Naive thymus-derived CD4-positive, alpha-beta T cell (primary cell): ENCODE results near the gene THRA. TPM values are rescaled to one million over a fixed set of nuclear protein-coding genes. Genes with fewer than 3 reads are reported as not detected.

Experiments used
- ATAC-seq: fragments of 150-1000 bp; cut with Tn5 transposase; 2 replicates; pipeline ENCODE4 v1.10.0; 2021; ENCODE audit warnings: mild to moderate bottlenecking, moderate library complexity
- CTCF ChIA-PET: fragments of 350-600 bp; sonication (Branson Sonifier 250); formaldehyde crosslinking; loops from one replicate; lab custom pipeline; 2021; ENCODE audit warnings: antibody characterized with exemption; lab: Charles Lee
- POLR2A ChIA-PET: fragments of 350-600 bp; sonication (Branson Sonifier 250); formaldehyde crosslinking; loops from one replicate; lab custom pipeline; 2021; ENCODE audit warnings: antibody characterized with exemption, inconsistent platforms; lab: Charles Lee
- DNase-seq, 9 donors: peaks; one replicate each; pipeline versions ENCODE4 v3.0.0 to v3.0.0-alpha.2; 2020 to 2022; ENCODE audit warnings: mixed read lengths in 1 of 9
- H3K27ac ChIP-seq: one replicate; pipeline ENCODE4 v1.7.0; 2013; ENCODE audit warnings: mild to moderate bottlenecking, low read depth, low read length, moderate library complexity
- H3K27me3 ChIP-seq, 2 donors: one replicate each; pipeline ENCODE4 v1.7.0; 2013; ENCODE audit warnings: low read length in 2 of 2, mild to moderate bottlenecking in 2 of 2, moderate library complexity in 2 of 2; ENCODE audit not compliant: control insufficient read depth in 2 of 2, insufficient read depth in 2 of 2
- H3K36me3 ChIP-seq, 3 experiments: 1 replicate in 2 of 3; 2 replicates in 1 of 3; pipeline ENCODE4 v1.7.0; 2013; ENCODE audit warnings: low read length in 3 of 3, mild to moderate bottlenecking in 3 of 3, moderate library complexity in 1 of 3; ENCODE audit not compliant: insufficient read depth in 3 of 3, control insufficient read depth in 2 of 3
- H3K4me1 ChIP-seq, 2 donors: one replicate each; pipeline ENCODE4 v1.7.0; 2013; ENCODE audit warnings: low read length in 2 of 2, mild to moderate bottlenecking in 2 of 2, moderate library complexity in 1 of 2; ENCODE audit not compliant: control insufficient read depth in 2 of 2, insufficient read depth in 2 of 2
- H3K4me3 ChIP-seq: 2 replicates; pipeline ENCODE4 v1.7.0; 2013; ENCODE audit warnings: mild to moderate bottlenecking, low read length
- H3K9me3 ChIP-seq, 3 experiments: 1 replicate in 2 of 3; 2 replicates in 1 of 3; pipeline ENCODE4 v1.7.0; 2013; ENCODE audit warnings: low read length in 3 of 3; ENCODE audit not compliant: control insufficient read depth in 2 of 3
- H3K27ac Mint-ChIP-seq, 9 donors: one replicate each; pipeline ENCODE4 v1.8.0; 2020 to 2022; ENCODE audit warnings: mixed read lengths in 9 of 9, mild to moderate bottlenecking in 8 of 9, moderate library complexity in 5 of 9, inconsistent platforms in 2 of 9
- H3K27me3 Mint-ChIP-seq, 5 donors: one replicate each; pipeline ENCODE4 v1.8.0; 2021 to 2022; ENCODE audit warnings: mixed read lengths in 5 of 5, mild to moderate bottlenecking in 1 of 5
- H3K36me3 Mint-ChIP-seq, 5 donors: one replicate each; pipeline ENCODE4 v1.8.0; 2020 to 2022; ENCODE audit warnings: mixed read lengths in 5 of 5, mild to moderate bottlenecking in 3 of 5, inconsistent platforms in 1 of 5
- H3K4me1 Mint-ChIP-seq, 7 donors: one replicate each; pipeline ENCODE4 v1.8.0; 2020 to 2022; ENCODE audit warnings: mixed read lengths in 7 of 7, mild to moderate bottlenecking in 3 of 7, inconsistent platforms in 1 of 7
- H3K4me3 Mint-ChIP-seq, 10 donors: one replicate each; pipeline ENCODE4 v1.8.0; 2020 to 2022; ENCODE audit warnings: mild to moderate bottlenecking in 10 of 10, mixed read lengths in 10 of 10, moderate library complexity in 6 of 10, inconsistent platforms in 2 of 10
- H3K9me3 Mint-ChIP-seq, 11 donors: one replicate each; pipeline ENCODE4 v1.8.0; 2020 to 2022; ENCODE audit warnings: mixed read lengths in 11 of 11, mild to moderate bottlenecking in 4 of 11, inconsistent platforms in 1 of 11, moderate library complexity in 1 of 11
- intact Hi-C, 2 donors: fragments of 100-400 bp; cut with micrococcal nuclease; formaldehyde crosslinking; loops; one replicate each; pipeline ENCODE4 v1.15.1; 2023
- polyA plus RNA-seq, 2 donors: library from polyadenylated mRNA; unstranded; fragments of 300-500 nt; fragmentation: Illumina TruSeq; gene quantifications; one replicate each; pipeline ENCODE4 v1.2.3, GENCODE V29; 2021
- total RNA-seq, 6 experiments: library from RNA in 5 of 6; stranded (reverse) in 5 of 6; gene quantifications; 1 replicate in 5 of 6; 2 replicates in 1 of 6; pipeline ENCODE4 v1.2.3 and lab custom pipeline; 2021 to 2026

The THRA gene
- total and polyA plus RNA-seq, 7 experiments from 2014 or later, result 3.2 to 55.9 (median 33.5) TPM

DNA sequence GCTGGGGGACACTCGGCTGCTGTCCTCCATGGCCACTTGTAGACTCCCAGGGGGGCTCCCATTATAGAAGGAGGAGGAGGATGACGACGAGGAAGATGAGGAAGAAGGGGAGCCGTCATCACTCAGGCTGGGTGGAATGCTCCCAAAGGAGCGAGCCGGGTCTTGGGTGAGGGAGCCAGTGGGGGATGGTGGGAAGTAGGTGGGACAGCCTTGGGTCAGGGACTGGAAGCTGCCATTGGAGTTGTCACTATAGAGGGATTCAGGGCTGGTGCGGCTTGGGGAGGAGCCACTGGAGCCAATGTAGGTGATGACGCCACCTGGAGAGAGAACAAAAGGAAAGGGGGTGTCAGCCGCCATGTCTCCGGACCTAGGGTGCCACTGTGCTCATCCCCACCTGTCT lies 34.3 kb downstream of the THRA start:
- peak overlapping the region; percentile 58 for H3K4me3 ChIP-seq
- peaks cover 0 to 42% (median 12%) of the 10 kb centered on the region in 3 experiments for H3K36me3 ChIP-seq
- DNase-seq (no peak), ATAC-seq (no peak)
- H3K27me3 ChIP-seq, result no peaks in the 10 kb centered on the region
- H3K9me3 ChIP-seq, result no peaks in the 10 kb centered on the region
- Mint-ChIP-seq H3K4me3 (peak overlapping the region; percentile 77 to 99 (median 84)), H3K27me3 (peaks cover 0 to 6% (median 0%) of the 10 kb centered on the region in 5 donors), H3K9me3 (peaks cover 0 to 8% (median 0%) of the 10 kb centered on the region in 11 donors), H3K4me1 (peaks cover 58 to 91% (median 79%) of the 10 kb centered on the region in 7 donors), H3K36me3 (peaks cover 14 to 42% (median 26%) of the 10 kb centered on the region in 5 donors), H3K27ac (peak overlapping the region; percentile 85 to 100 (median 95))
- intact Hi-C loops, result loop anchor here (2.0 to 5.0 kb wide), 2 partner anchors 22 to 190 kb away; partner anchors contain the start of gene CDC6 (in 1 of the 2)
- ChIA-PET CTCF (interaction anchor here (1.7 to 7.2 kb wide), 5 partner anchors 10 to 71 kb away, joined by 5 to 133 read pairs (median 29); no protein-coding TSS in a partner anchor), POLR2A (interaction anchor here (1.1 to 12.4 kb wide), 6 partner anchors 9 to 70 kb away, joined by 4 to 291 read pairs (median 34); partner anchors contain the start of gene THRA)
- peak overlapping the region; percentile 94 for H3K27ac ChIP-seq
- H3K4me1 ChIP-seq, result peaks cover 50 to 56% of the 10 kb centered on the region in 2 donors

DNA sequence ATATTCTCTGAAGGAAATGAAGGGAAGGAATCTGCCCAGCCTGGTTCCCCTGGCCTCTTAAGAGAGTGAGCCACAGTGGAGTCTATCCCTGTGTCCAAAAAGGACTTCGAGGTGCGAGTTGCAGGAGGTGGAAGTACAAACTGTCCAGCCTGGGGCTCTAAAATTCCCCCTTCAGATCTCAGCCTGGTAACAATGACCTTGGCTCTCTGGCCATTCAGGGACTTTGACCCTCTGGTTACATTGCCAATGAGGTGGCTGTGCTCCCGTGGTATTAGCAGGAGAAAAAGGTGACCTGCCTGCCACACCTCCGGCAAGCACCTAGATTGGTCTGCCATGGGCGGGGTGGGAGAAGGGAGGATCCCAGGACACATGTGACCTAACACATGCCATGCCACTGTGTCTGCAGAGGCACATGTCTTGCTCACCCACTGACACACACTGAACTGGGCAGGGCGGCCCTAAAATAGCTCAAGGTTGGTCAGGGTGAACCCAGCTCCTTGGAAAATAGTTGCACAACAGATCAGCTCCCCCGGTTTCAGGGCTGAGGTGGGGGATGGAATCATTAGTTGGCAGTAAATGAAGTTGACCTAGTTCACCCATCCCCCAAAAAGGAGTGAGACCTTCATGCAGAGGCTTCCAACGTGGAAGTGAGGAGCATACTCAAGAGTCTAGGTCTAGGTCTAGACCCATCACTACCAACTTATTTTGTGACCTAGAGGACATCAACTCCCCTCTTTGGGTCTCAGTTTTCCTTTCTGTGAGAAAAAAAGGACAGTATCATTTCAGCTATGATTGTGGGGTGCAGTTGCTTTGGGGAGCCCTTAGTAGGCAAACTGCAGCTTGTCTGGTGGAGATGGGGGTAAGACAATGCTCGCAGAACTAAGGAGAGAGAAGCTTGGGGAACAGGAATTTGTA lies 35.4 kb downstream of the THRA start:
- peaks cover 0 to 6% (median 0%) of the 10 kb centered on the region in 5 donors for H3K27me3 Mint-ChIP-seq
- intact Hi-C loops, result loop anchor here (2.0 to 5.0 kb wide), 4 partner anchors 23 to 221 kb away; partner anchors contain the start of genes CDC6 (in 1 of the 2) and WIPF2 (in 1 of the 2)
- ATAC-seq (no peak), DNase-seq (no peak)
- H3K36me3 Mint-ChIP-seq, result peaks cover 14 to 42% (median 26%) of the 10 kb centered on the region in 5 donors
- H3K4me1 Mint-ChIP-seq, result peaks cover 64 to 95% (median 83%) of the 10 kb centered on the region in 7 donors
- POLR2A ChIA-PET, result interaction anchor here (0.7 to 12.4 kb wide), 14 partner anchors 8 to 221 kb away, joined by 3 to 291 read pairs (median 18); partner anchors contain the start of genes CASC3, MED24, MSL1 and PSMD3
- H3K27ac ChIP-seq, result peak overlapping the region; percentile 94
- peaks cover 0 to 8% (median 0%) of the 10 kb centered on the region in 11 donors for H3K9me3 Mint-ChIP-seq
- H3K27ac Mint-ChIP-seq, result peak overlapping the region; percentile 75 to 100 (median 95)
- H3K4me3 Mint-ChIP-seq, result peak overlapping the region; percentile 82 to 99 (median 96)
- H3K36me3 ChIP-seq, result peaks cover 0 to 35% (median 8%) of the 10 kb centered on the region in 3 experiments
- no peaks in the 10 kb centered on the region for H3K27me3 ChIP-seq
- peaks cover 54 to 61% of the 10 kb centered on the region in 2 donors for H3K4me1 ChIP-seq
- no peaks in the 10 kb centered on the region for H3K9me3 ChIP-seq
- H3K4me3 ChIP-seq, result peak overlapping the region; percentile 58
- CTCF ChIA-PET, result interaction anchor here (0.7 to 7.2 kb wide), 11 partner anchors 8 to 542 kb away, joined by 3 to 133 read pairs (median 5); no protein-coding TSS in a partner anchor

DNA sequence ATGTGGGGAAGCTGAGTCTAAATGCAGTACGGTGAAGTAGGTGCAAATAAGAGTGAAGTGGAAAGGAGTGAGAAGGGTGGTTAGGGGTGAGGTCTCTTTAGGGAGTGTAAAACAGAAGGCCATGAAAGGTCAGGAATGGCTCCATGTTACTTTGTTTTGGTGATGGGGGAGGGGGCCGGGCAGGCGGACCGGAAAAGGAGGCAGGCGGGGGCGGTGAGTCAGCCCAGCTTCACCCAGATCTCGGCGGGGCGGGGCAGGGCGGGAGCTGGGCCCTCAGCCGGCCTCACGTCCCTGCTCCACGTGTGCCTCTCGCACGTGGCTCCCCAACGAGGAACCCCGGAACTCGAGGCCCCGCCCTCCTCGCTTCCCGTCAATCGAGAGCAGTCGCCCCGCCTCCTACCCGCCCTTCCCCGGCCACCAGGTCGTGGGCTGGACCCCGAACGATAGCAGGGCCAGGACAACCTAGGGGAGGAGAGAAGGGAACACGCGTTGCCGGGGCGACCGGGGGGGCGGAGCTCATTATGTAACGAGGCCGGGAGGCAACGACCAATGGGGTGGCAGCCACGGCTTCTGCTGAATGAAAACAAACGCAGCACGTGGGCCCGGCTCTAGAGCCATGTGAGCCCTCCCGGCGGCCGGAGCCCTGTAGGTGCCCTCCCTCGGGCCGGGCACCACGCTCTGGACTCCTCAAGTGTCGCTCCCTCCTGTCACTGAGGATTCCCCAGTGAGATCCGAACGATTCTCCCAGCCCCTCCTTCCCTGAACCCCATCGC lies 36.3 kb downstream of the THRA start:
- H3K4me3 ChIP-seq, result peak overlapping the region; percentile 97
- CTCF ChIA-PET, result interaction anchor here (0.6 to 7.2 kb wide), 13 partner anchors 13 to 114 kb away, joined by 3 to 133 read pairs (median 3); no protein-coding TSS in a partner anchor
- H3K36me3 Mint-ChIP-seq, result peaks cover 8 to 35% (median 18%) of the 10 kb centered on the region in 5 donors

DNA sequence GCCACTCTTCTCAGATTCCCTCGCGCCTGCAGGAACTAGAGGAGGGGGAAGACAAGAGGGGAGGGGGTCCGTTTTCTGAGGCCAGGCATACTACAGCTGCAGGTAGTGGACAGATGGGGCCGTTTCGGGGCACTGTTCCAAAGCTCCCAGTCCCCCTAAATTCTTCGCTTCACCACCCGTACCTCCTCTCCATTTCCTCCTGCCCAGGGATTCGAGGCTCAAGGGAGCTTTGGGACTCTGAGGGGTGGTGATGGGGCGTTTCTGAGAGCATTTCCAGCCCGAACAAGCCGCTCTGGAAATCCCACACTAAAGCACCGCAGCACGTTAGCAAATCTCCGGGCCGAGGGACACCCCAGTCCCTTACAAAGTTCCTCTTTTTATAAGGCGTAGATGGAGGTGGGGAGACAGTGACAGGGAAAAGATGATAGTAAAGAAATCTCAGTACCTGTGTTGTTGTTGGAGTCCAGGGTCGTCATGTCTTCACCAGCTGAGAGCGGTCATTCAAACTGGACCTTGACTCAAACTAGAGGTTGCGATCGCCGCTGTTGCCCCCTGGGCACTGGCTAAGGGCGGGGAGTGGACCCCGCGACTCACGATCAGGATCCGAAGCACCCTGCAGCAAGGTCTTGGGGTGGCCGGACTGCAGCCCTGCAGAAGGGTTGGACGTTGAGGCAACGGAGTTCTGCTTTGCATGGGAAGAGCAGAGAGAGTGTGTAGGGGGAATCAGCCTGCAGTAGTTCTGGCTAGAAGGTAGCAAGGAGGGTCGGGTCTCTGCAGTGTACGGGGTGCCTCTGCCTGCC lies 37.1 kb downstream of the THRA start:
- peaks cover 66 to 70% of the 10 kb centered on the region in 2 donors for H3K4me1 ChIP-seq
- H3K27me3 ChIP-seq, result no peaks in the 10 kb centered on the region
- H3K4me3 Mint-ChIP-seq, result peak overlapping the region; percentile 82 to 99 (median 97)
- DNase-seq (no peak), ATAC-seq (no peak)
- H3K9me3 ChIP-seq, result no peaks in the 10 kb centered on the region
- H3K36me3 Mint-ChIP-seq, result peaks cover 5 to 32% (median 15%) of the 10 kb centered on the region in 5 donors
- intact Hi-C loops, result loop anchor here (1.0 to 10.0 kb wide), 11 partner anchors 8 to 505 kb away; partner anchors contain the start of genes CASC3 (in 2 of the 2), CDC6 (in 1 of the 2), LRRC3C (in 1 of the 2) and MED24 (in 1 of the 2)
- CTCF ChIA-PET, result interaction anchor here (0.6 to 7.2 kb wide), 14 partner anchors 12 to 115 kb away, joined by 3 to 133 read pairs (median 3); no protein-coding TSS in a partner anchor
- peaks cover 0 to 19% (median 3%) of the 10 kb centered on the region in 3 experiments for H3K36me3 ChIP-seq
- POLR2A ChIA-PET, result interaction anchor here (0.6 to 12.4 kb wide), 20 partner anchors 6 to 479 kb away, joined by 3 to 291 read pairs (median 6); partner anchors contain the start of genes CASC3, MED24, MSL1 and THRA
- peak overlapping the region; percentile 94 for H3K27ac ChIP-seq
- H3K4me1 Mint-ChIP-seq, result peaks cover 67 to 96% (median 86%) of the 10 kb centered on the region in 7 donors
- peak overlapping the region; percentile 84 to 100 (median 95) for H3K27ac Mint-ChIP-seq
- peaks cover 0 to 9% (median 0%) of the 10 kb centered on the region in 5 donors for H3K27me3 Mint-ChIP-seq
- H3K4me3 ChIP-seq, result peak overlapping the region; percentile 97
- H3K9me3 Mint-ChIP-seq, result peaks cover 0 to 8% (median 0%) of the 10 kb centered on the region in 11 donors

More for the DNA sequence above, 36.3 kb downstream of the THRA start:
- Histone ChIP-seq H3K27me3 (no peaks in the 10 kb centered on the region), H3K36me3 (peaks cover 0 to 27% (median 4%) of the 10 kb centered on the region in 3 experiments), H3K9me3 (no peaks in the 10 kb centered on the region), H3K4me1 (peaks cover 62 to 69% of the 10 kb centered on the region in 2 donors), H3K27ac (peak overlapping the region; percentile 94)
- POLR2A ChIA-PET, result interaction anchor here (0.6 to 12.4 kb wide), 17 partner anchors 7 to 480 kb away, joined by 3 to 291 read pairs (median 8); partner anchors contain the start of genes CASC3, MED24, MSL1 and THRA
- Mint-ChIP-seq H3K27me3 (peaks cover 0 to 6% (median 0%) of the 10 kb centered on the region in 5 donors), H3K9me3 (peaks cover 0 to 8% (median 0%) of the 10 kb centered on the region in 11 donors), H3K4me3 (peak overlapping the region; percentile 82 to 99 (median 97)), H3K27ac (peak overlapping the region; percentile 75 to 100 (median 95)), H3K4me1 (peaks cover 68 to 96% (median 84%) of the 10 kb centered on the region in 7 donors)
- ATAC-seq, result peak; percentile 78
- DNase-seq, result peak; percentile 94 to 99 (median 97)
- intact Hi-C loops, result loop anchor here (1.0 to 5.0 kb wide), 8 partner anchors 9 to 220 kb away; partner anchors contain the start of genes CASC3 (in 1 of the 2), CDC6 (in 1 of the 2), LRRC3C (in 1 of the 2) and ORMDL3 (in 1 of the 2)

DNA sequence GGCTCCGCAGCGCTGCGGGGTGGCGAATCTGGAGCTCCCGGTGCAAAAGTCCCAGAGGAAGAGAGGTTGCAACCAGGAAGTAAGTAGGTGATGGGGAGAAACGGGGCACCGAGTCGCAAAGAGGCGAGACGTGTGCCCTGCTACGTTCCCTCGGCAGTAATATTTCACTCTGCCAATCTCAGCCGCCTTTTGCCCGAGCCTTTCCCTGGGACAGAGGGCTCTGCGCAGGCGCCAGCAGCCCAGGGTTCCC lies 37.6 kb downstream of the THRA start, which contains the start of gene NR1D1:
NR1D1 (minus strand) TSS at position 171 of the 250 bp plus-strand sequence. CDS start 495 bp downstream, outside the sequence.
- intact Hi-C loops, result loop anchor here (1.0 to 10.0 kb wide), 4 partner anchors 40 to 504 kb away; partner anchors contain the start of genes CASC3 (in 1 of the 2), MED24 (in 1 of the 2) and PSMD3 (in 1 of the 2)
- Mint-ChIP-seq H3K36me3 (peaks cover 5 to 29% (median 15%) of the 10 kb centered on the region in 5 donors), H3K27ac (peak within 1 kb of the TSS; percentile 84 to 100 (median 95)), H3K4me3 (peak within 1 kb of the TSS; percentile 82 to 99 (median 97)), H3K27me3 (peaks cover 0 to 9% (median 0%) of the 10 kb centered on the region in 5 donors), H3K4me1 (peaks cover 71 to 96% (median 86%) of the 10 kb centered on the region in 7 donors), H3K9me3 (peaks cover 0 to 8% (median 0%) of the 10 kb centered on the region in 11 donors)
- no peaks in the 10 kb centered on the region for H3K27me3 ChIP-seq
- POLR2A ChIA-PET, result interaction anchor here (0.7 to 12.4 kb wide), 15 partner anchors 10 to 345 kb away, joined by 3 to 291 read pairs (median 6); partner anchors contain the start of genes CASC3, MED24, MSL1 and THRA
- no peaks in the 10 kb centered on the region for H3K9me3 ChIP-seq
- CTCF ChIA-PET, result interaction anchor here (0.6 to 7.1 kb wide), 6 partner anchors 12 to 68 kb away, joined by 3 to 133 read pairs (median 5); partner anchors contain the start of gene THRA
- ATAC-seq (no peak), DNase-seq (no peak)
- H3K36me3 ChIP-seq, result peaks cover 0 to 13% (median 0%) of the 10 kb centered on the region in 3 experiments
- H3K4me1 ChIP-seq, result peaks cover 66 to 70% of the 10 kb centered on the region in 2 donors
- peak within 1 kb of the TSS; percentile 94 for H3K27ac ChIP-seq
- peak within 1 kb of the TSS; percentile 97 for H3K4me3 ChIP-seq
